Activated CD4-positive, alpha-beta T cell treated with anti-CD3 and anti-CD28 coated beads, Interleukin-2, amount 50 U/mL, for 24 hours (primary cell): ENCODE results near the gene BTBD9.

Source experiments
- DNase-seq, 2 donors: peaks; one replicate each; pipeline ENCODE4 v3.0.0-alpha.2; 2020; ENCODE audit warnings: low read depth in 1 of 2, low spot score in 1 of 2

BTBD9 gene

GRCh38 chr6:38510205-38510604 lies 129.5 kb downstream of the BTBD9 start:
- no peak for DNase-seq

- no peak for DNase-seq
These were observed 130.0 kb downstream of the BTBD9 start for GRCh38 chr6:38509713-38510112.

- DNase-seq = no peak
These were observed 130.8 kb downstream of the BTBD9 start for GRCh38 chr6:38508894-38509293.

GRCh38 chr6:38508286-38508685 lies 131.4 kb downstream of the BTBD9 start:
- DNase-seq = no peak

GRCh38 chr6:38507173-38507572 lies 132.6 kb downstream of the BTBD9 start:
- DNase-seq = no peak

- DNase-seq = no peak
These were observed 133.9 kb downstream of the BTBD9 start for GRCh38 chr6:38505826-38506225.

GRCh38 chr6:38504996-38505395 lies 134.7 kb downstream of the BTBD9 start:
- DNase-seq = no peak

GRCh38 chr6:38503960-38504682 lies 135.6 kb downstream of the BTBD9 start:
- no peak for DNase-seq

- no peak for DNase-seq
These were observed 136.5 kb downstream of the BTBD9 start for GRCh38 chr6:38503032-38503773.

- no peak for DNase-seq
These were observed 137.3 kb downstream of the BTBD9 start for GRCh38 chr6:38502423-38502822.

- no peak for DNase-seq
These were observed 137.8 kb downstream of the BTBD9 start for GRCh38 chr6:38501931-38502330.

- DNase-seq = no peak
These were observed 140.1 kb downstream of the BTBD9 start for GRCh38 chr6:38499529-38500096.

- no peak for DNase-seq
These were observed 140.8 kb downstream of the BTBD9 start for GRCh38 chr6:38498805-38499445.

- DNase-seq = no peak
These were observed 141.6 kb downstream of the BTBD9 start for GRCh38 chr6:38498085-38498484.

- DNase-seq = no peak
These were observed 142.2 kb downstream of the BTBD9 start for GRCh38 chr6:38497546-38497945.

- DNase-seq = peak in 1 of 2 donors; percentile 1
These were observed 143.7 kb downstream of the BTBD9 start for GRCh38 chr6:38495922-38496635.

GRCh38 chr6:38495518-38495917 lies 144.2 kb downstream of the BTBD9 start:
- DNase-seq = no peak

GRCh38 chr6:38493931-38494547 lies 145.7 kb downstream of the BTBD9 start:
- peak; percentile 69 to 73 for DNase-seq

- DNase-seq = no peak
These were observed 147.7 kb downstream of the BTBD9 start for GRCh38 chr6:38492031-38492430.

- DNase-seq = no peak
These were observed 149.8 kb downstream of the BTBD9 start for GRCh38 chr6:38489951-38490350.

- DNase-seq = no peak
These were observed 152.3 kb downstream of the BTBD9 start for GRCh38 chr6:38487423-38487822.
